GM19438 (cell line): ENCODE measurements around the gene RXFP4.
A peak's percentile ranks its signal among the peaks of the same experiment; 100 is the strongest.
"Not testable (repeated sequence)": the region's sequence is repeated elsewhere in the genome, so short reads cannot be mapped to it uniquely, and the experiment has no call there.

ENCODE experiments used
- ATAC-seq: cut with Tn5 transposase; IDR thresholded peaks from one replicate; pipeline ENCODE4 v1.9.1; 2021; ENCODE audit warnings: low read depth; ENCODE audit not compliant: unreplicated experiment

The RXFP4 gene

GRCh38 chr1:155940993-155941844 is at the start of gene RXFP4:
TSS of gene RXFP4 (plus strand) at chr1:155941638. CDS start at chr1:155941710, 72 bp downstream.
- no peak for ATAC-seq

GRCh38 chr1:155892796-155893195 is 48.6 kb upstream of the RXFP4 start:
- no peak for ATAC-seq

GRCh38 chr1:155893389-155894142 is 47.9 kb upstream of the RXFP4 start:
- no peak for ATAC-seq

- ATAC-seq, result not testable (repeated sequence)
Observed at GRCh38 chr1:155895617-155896016, 45.8 kb upstream of the RXFP4 start.

- not testable (repeated sequence) for ATAC-seq
Observed at GRCh38 chr1:155896476-155896875, 45.0 kb upstream of the RXFP4 start.

GRCh38 chr1:155897746-155898145 is 43.7 kb upstream of the RXFP4 start:
- ATAC-seq, result no peak

GRCh38 chr1:155898888-155899287 is 42.5 kb upstream of the RXFP4 start:
- ATAC-seq, result no peak

GRCh38 chr1:155899683-155900082 is 41.8 kb upstream of the RXFP4 start:
- ATAC-seq, result no peak

- no peak for ATAC-seq
Observed at GRCh38 chr1:155900161-155900560, 41.3 kb upstream of the RXFP4 start.

GRCh38 chr1:155904261-155904660 is 37.2 kb upstream of the RXFP4 start:
- no peak for ATAC-seq

- ATAC-seq, result no peak
Observed at GRCh38 chr1:155909894-155910293, 31.5 kb upstream of the RXFP4 start.

GRCh38 chr1:155910621-155911121 is 30.8 kb upstream of the RXFP4 start:
- no peak for ATAC-seq

- ATAC-seq, result peak; percentile 87
Observed at GRCh38 chr1:155911156-155912055, 30.0 kb upstream of the RXFP4 start, which contains the start of gene RIT1. TSS of gene RIT1 (minus strand) at chr1:155911349. CDS start at chr1:155910761, 588 bp downstream.

GRCh38 chr1:155912056-155912536 is 29.3 kb upstream of the RXFP4 start:
- ATAC-seq, result no peak

GRCh38 chr1:155913969-155914757 is 27.3 kb upstream of the RXFP4 start:
- no peak for ATAC-seq

GRCh38 chr1:155918660-155919059 is 22.8 kb upstream of the RXFP4 start:
- no peak for ATAC-seq

- ATAC-seq, result no peak
Observed at GRCh38 chr1:155919801-155920200, 21.6 kb upstream of the RXFP4 start.

GRCh38 chr1:155920717-155921116 is 20.7 kb upstream of the RXFP4 start:
- ATAC-seq, result no peak

- ATAC-seq, result no peak
Observed at GRCh38 chr1:155925506-155925905, 15.9 kb upstream of the RXFP4 start.
